WTC11 (cell line): ENCODE measurements around the gene FBLN2. TPM values are rescaled to one million over a fixed set of nuclear protein-coding genes. Genes with fewer than 3 reads are reported as not detected.

Source experiments
- ATAC-seq: fragments of 200-7000 bp; cut with Tn5 transposase; 2 replicates; pipeline ENCODE4 v1.10.0; 2021; ENCODE audit warnings: mild to moderate bottlenecking, moderate library complexity
- CTCF ChIA-PET: fragments of 300-600 bp; sonication (Branson Sonifier 250); formaldehyde crosslinking; loops from one replicate; lab custom pipeline; 2021; ENCODE audit warnings: antibody characterized with exemption; lab: Charles Lee
- POLR2A ChIA-PET: fragments of 350-600 bp; sonication (Branson Sonifier 250); formaldehyde crosslinking; loops from one replicate; lab custom pipeline; 2021; ENCODE audit warnings: antibody characterized with exemption; lab: Charles Lee
- DNase-seq: peaks from one replicate; pipeline ENCODE4 v3.0.0; 2021; ENCODE audit warnings: low spot score
- H3K27ac Mint-ChIP-seq: 2 replicates; pipeline ENCODE4 v1.8.0; 2021; ENCODE audit warnings: mixed read lengths
- H3K27me3 Mint-ChIP-seq: 2 replicates; pipeline ENCODE4 v1.8.0; 2021; ENCODE audit warnings: low read depth, mild to moderate bottlenecking, moderate library complexity, mixed read lengths
- H3K36me3 Mint-ChIP-seq: 2 replicates; pipeline ENCODE4 v1.8.0; 2021; ENCODE audit warnings: mixed read lengths
- H3K4me1 Mint-ChIP-seq: 2 replicates; pipeline ENCODE4 v1.8.0; 2022; ENCODE audit warnings: mixed read lengths
- H3K4me3 Mint-ChIP-seq: 2 replicates; pipeline ENCODE4 v1.8.0; 2021; ENCODE audit warnings: mild to moderate bottlenecking, moderate library complexity, mixed read lengths
- H3K9me3 Mint-ChIP-seq: 2 replicates; pipeline ENCODE4 v1.8.0; 2021; ENCODE audit warnings: mixed read lengths
- AFF4 ChIP-seq: sonication (generic); formaldehyde crosslinking; IDR thresholded peaks from 2 replicates; pipeline ENCODE4 v1.8.1; 2023; ENCODE audit warnings: mild to moderate bottlenecking, missing genetic modification reagents, borderline replicate concordance
- AR ChIP-seq: fragments of 250-450 bp; sonication (Bioruptor Pico); IDR thresholded peaks from 2 replicates; pipeline ENCODE4 v1.9.0; 2021; ENCODE audit warnings: mild to moderate bottlenecking
- ARID4B ChIP-seq: sonication (generic); formaldehyde crosslinking; IDR thresholded peaks from 2 replicates; pipeline ENCODE4 v1.8.0; 2023; ENCODE audit warnings: missing genetic modification reagents, mild to moderate bottlenecking, borderline replicate concordance
- ATF1 ChIP-seq: sonication (generic); formaldehyde crosslinking; IDR thresholded peaks from 2 replicates; pipeline ENCODE4 v1.8.1; 2023; ENCODE audit warnings: mild to moderate bottlenecking, moderate library complexity, missing genetic modification reagents
- E2F5 ChIP-seq: sonication (generic); formaldehyde crosslinking; IDR thresholded peaks from 2 replicates; pipeline ENCODE4 v1.8.1; 2022; ENCODE audit warnings: mild to moderate bottlenecking, moderate library complexity, missing genetic modification reagents
- GRHL2 ChIP-seq: fragments of 250-450 bp; sonication (Bioruptor Pico); IDR thresholded peaks from 2 replicates; pipeline ENCODE4 v1.8.0; 2022; ENCODE audit warnings: mild to moderate bottlenecking, moderate library complexity; ENCODE audit not compliant: insufficient replicate concordance, severe bottlenecking
- JAZF1 ChIP-seq: fragments of 250-450 bp; sonication (Bioruptor Pico); IDR thresholded peaks from 2 replicates; pipeline ENCODE4 v1.9.0; 2021; ENCODE audit warnings: moderate library complexity, mild to moderate bottlenecking, inconsistent platforms
- JUN ChIP-seq: sonication (generic); formaldehyde crosslinking; IDR thresholded peaks from 2 replicates; pipeline ENCODE4 v1.8.0; 2023; ENCODE audit warnings: mild to moderate bottlenecking, missing genetic modification reagents
- KAT7 ChIP-seq: sonication (generic); formaldehyde crosslinking; IDR thresholded peaks from 2 replicates; pipeline ENCODE4 v1.8.1; 2023; ENCODE audit warnings: missing genetic modification reagents, mild to moderate bottlenecking, borderline replicate concordance
- NFE2L1 ChIP-seq: sonication (generic); formaldehyde crosslinking; IDR thresholded peaks from 2 replicates; pipeline ENCODE4 v1.8.1; 2023; ENCODE audit warnings: missing genetic modification reagents
- NR3C1 ChIP-seq: sonication (generic); formaldehyde crosslinking; conservative IDR thresholded peaks from 2 replicates; pipeline ENCODE4 v1.8.1; 2023; ENCODE audit warnings: low read depth, mild to moderate bottlenecking, missing genetic modification reagents
- SOX15 ChIP-seq: fragments of 250-450 bp; sonication (Bioruptor Pico); IDR thresholded peaks from 2 replicates; pipeline ENCODE4 v1.9.0; 2021; ENCODE audit warnings: mild to moderate bottlenecking
- TP53 ChIP-seq: sonication (generic); formaldehyde crosslinking; IDR thresholded peaks from 2 replicates; pipeline ENCODE4 v1.8.1; 2023; ENCODE audit warnings: mild to moderate bottlenecking, missing genetic modification reagents
- ZNF317 ChIP-seq: sonication (generic); formaldehyde crosslinking; IDR thresholded peaks from 2 replicates; pipeline ENCODE4 v1.8.1; 2023; ENCODE audit warnings: low read depth, mild to moderate bottlenecking, moderate library complexity, missing genetic modification reagents, borderline replicate concordance
- ZNF423 ChIP-seq: fragments of 250-450 bp; sonication (Bioruptor Pico); IDR thresholded peaks from 2 replicates; pipeline ENCODE4 v2.1.2; 2022; ENCODE audit warnings: mild to moderate bottlenecking, moderate library complexity
- ZNF532 ChIP-seq: fragments of 250-450 bp; sonication (Bioruptor Pico); IDR thresholded peaks from 2 replicates; pipeline ENCODE4 v1.9.0; 2021; ENCODE audit warnings: mild to moderate bottlenecking, borderline replicate concordance
- total RNA-seq: library from RNA; stranded (reverse); gene quantifications from 3 replicates; pipeline ENCODE4 v1.2.3, GENCODE V29; 2021

Gene FBLN2
- total RNA-seq, 1 experiment from 2014 or later = 20.7 TPM

- peaks cover 12% of the 10 kb centered on the region for H3K4me1 Mint-ChIP-seq
- H3K4me3 Mint-ChIP-seq = no peak overlapping the region
- POLR2A ChIA-PET = no interaction called here
- DNase-seq (no peak), ATAC-seq (no peak)
- H3K27ac Mint-ChIP-seq = no peak overlapping the region
- H3K27me3 Mint-ChIP-seq = no peaks in the 10 kb centered on the region; the same call in 1 of the 2 replicates
- no peaks in the 10 kb centered on the region for H3K36me3 Mint-ChIP-seq
- H3K9me3 Mint-ChIP-seq = no peaks in the 10 kb centered on the region
- no peak for TF ChIP-seq NFE2L1 (CRISPR knock-in tag)
- no peak for TF ChIP-seq GRHL2 (CRISPR knock-in tag)
- TF ChIP-seq NR3C1 = no peak
- no peak for TF ChIP-seq AFF4 (CRISPR knock-in tag)
- no peak for TF ChIP-seq ATF1 (CRISPR knock-in tag)
- TF ChIP-seq ZNF532 (CRISPR knock-in tag) = no peak
- no peak for TF ChIP-seq KAT7 (CRISPR knock-in tag)
- no peak for TF ChIP-seq ZNF423 (CRISPR knock-in tag)
- no peak for TF ChIP-seq JAZF1
- no peak for TF ChIP-seq JUN (CRISPR knock-in tag)
- no peak for TF ChIP-seq AR
- CTCF ChIA-PET = interaction anchor here (3.8 kb wide), 1 partner anchor 27 kb away, joined by 21 read pairs; no protein-coding TSS in a partner anchor
Measured at GRCh38 chr3:13684854-13685253, 135.9 kb downstream of the FBLN2 start.

- Mint-ChIP-seq H3K4me1 (peaks cover 12% of the 10 kb centered on the region), H3K27ac (no peak overlapping the region), H3K27me3 (no peaks in the 10 kb centered on the region; the same call in 1 of the 2 replicates), H3K4me3 (no peak overlapping the region), H3K9me3 (no peaks in the 10 kb centered on the region), H3K36me3 (no peaks in the 10 kb centered on the region)
- no peak for ATAC-seq
- TF ChIP-seq SOX15 (no peak), E2F5 (CRISPR knock-in tag) (no peak), TP53 (CRISPR knock-in tag) (no peak), ARID4B (CRISPR knock-in tag) (no peak), ZNF317 (CRISPR knock-in tag) (no peak)
- no peak for DNase-seq
- POLR2A ChIA-PET = no interaction called here
- CTCF ChIA-PET = interaction anchor here (0.6 to 3.8 kb wide), 11 partner anchors 13 to 530 kb away, joined by 3 to 21 read pairs (median 3); no protein-coding TSS in a partner anchor
Measured at GRCh38 chr3:13685721-13686120, 136.8 kb downstream of the FBLN2 start.
